GM18868 (cell line): ENCODE data around the gene ACIN1.

Experiments
- ATAC-seq: cut with Tn5 transposase; IDR thresholded peaks from one replicate; pipeline ENCODE4 v1.9.1; 2021; ENCODE audit warnings: mild to moderate bottlenecking, moderate library complexity; ENCODE audit not compliant: unreplicated experiment

ACIN1 gene

GRCh38 chr14:23125011-23125410 lies 30.1 kb upstream of the ACIN1 start:
- no peak for ATAC-seq

GRCh38 chr14:23124337-23124954 lies 29.5 kb upstream of the ACIN1 start:
- no peak for ATAC-seq

GRCh38 chr14:23123419-23123818 lies 28.5 kb upstream of the ACIN1 start:
- no peak for ATAC-seq

- ATAC-seq: no peak
Measured at GRCh38 chr14:23122086-23122485, 27.1 kb upstream of the ACIN1 start.

- ATAC-seq: peak; percentile 55
Measured at GRCh38 chr14:23121361-23121771, 26.4 kb upstream of the ACIN1 start.

GRCh38 chr14:23120541-23121251 lies 25.8 kb upstream of the ACIN1 start:
- peak; percentile 77 for ATAC-seq

- ATAC-seq: no peak
Measured at GRCh38 chr14:23119363-23120327, 24.7 kb upstream of the ACIN1 start.

GRCh38 chr14:23118506-23119362 lies 23.8 kb upstream of the ACIN1 start, which contains the start of gene CEBPE:
CEBPE (minus strand) TSS chr14:23119255; CDS start chr14:23119091, 164 bp downstream.
- no peak for ATAC-seq

GRCh38 chr14:23117371-23118020 lies 22.6 kb upstream of the ACIN1 start:
- ATAC-seq: no peak

GRCh38 chr14:23115918-23116317 lies 21.0 kb upstream of the ACIN1 start:
- ATAC-seq: no peak

GRCh38 chr14:23115039-23115731 lies 20.2 kb upstream of the ACIN1 start:
- no peak for ATAC-seq

GRCh38 chr14:23114669-23115038 lies 19.7 kb upstream of the ACIN1 start:
- no peak for ATAC-seq

GRCh38 chr14:23114120-23114458 lies 19.2 kb upstream of the ACIN1 start:
- ATAC-seq: no peak

- no peak for ATAC-seq
Measured at GRCh38 chr14:23113431-23114119, 18.6 kb upstream of the ACIN1 start.

GRCh38 chr14:23112359-23113178 lies 17.6 kb upstream of the ACIN1 start:
- ATAC-seq: no peak

- ATAC-seq: no peak
Measured at GRCh38 chr14:23110579-23111365, 15.8 kb upstream of the ACIN1 start.

GRCh38 chr14:23109769-23110168 lies 14.8 kb upstream of the ACIN1 start:
- ATAC-seq: no peak
